GM23338 (cell line): ENCODE data around the gene PHACTR1. TPM values are rescaled to one million over a fixed set of nuclear protein-coding genes. Genes with fewer than 3 reads are reported as not detected.

Experiments
- ATAC-seq: fragments of 200-7000 bp; cut with Tn5 transposase; 3 replicates; pipeline ENCODE4 v1.9.1; 2020
- DNase-seq: peaks from one replicate; pipeline ENCODE4 v3.0.0-alpha.2; 2015; ENCODE audit warnings: low spot score
- H2AFZ ChIP-seq: fragments of 200-600 bp; sonication (generic); 2 replicates; pipeline ENCODE4 v1.8.0; 2016; ENCODE audit warnings: antibody characterized with exemption, mild to moderate bottlenecking, moderate library complexity
- H3F3A ChIP-seq: fragments of 200-600 bp; sonication (generic); replicated peaks from 2 replicates; pipeline ENCODE4 v1.8.0; 2017; ENCODE audit warnings: antibody characterized with exemption, mixed run types, low read depth
- H3K27ac ChIP-seq: fragments of 200-600 bp; sonication (generic); 2 replicates; pipeline ENCODE4 v1.6.1; 2016; ENCODE audit warnings: low read depth
- H3K27me3 ChIP-seq: fragments of 200-600 bp; sonication (generic); 2 replicates; pipeline ENCODE4 v1.8.0; 2016; ENCODE audit warnings: mild to moderate bottlenecking, mixed run types, moderate library complexity; ENCODE audit not compliant: insufficient read depth
- H3K36me3 ChIP-seq: fragments of 200-600 bp; sonication (generic); 2 replicates; pipeline ENCODE4 v1.8.0; 2016; ENCODE audit warnings: mild to moderate bottlenecking; ENCODE audit not compliant: insufficient read depth
- H3K4me1 ChIP-seq: fragments of 200-600 bp; sonication (generic); 2 replicates; pipeline ENCODE4 v1.8.0; 2016; ENCODE audit warnings: mild to moderate bottlenecking, moderate library complexity; ENCODE audit not compliant: insufficient read depth
- H3K4me2 ChIP-seq: fragments of 200-600 bp; sonication (generic); 2 replicates; pipeline ENCODE4 v1.7.1; 2017; ENCODE audit warnings: mixed run types
- H3K4me3 ChIP-seq: fragments of 200-600 bp; sonication (generic); 2 replicates; pipeline ENCODE4 v1.6.1; 2016; ENCODE audit warnings: mixed run types
- H3K79me2 ChIP-seq: fragments of 200-600 bp; sonication (generic); replicated peaks from 2 replicates; pipeline ENCODE4 v1.8.0; 2017; ENCODE audit warnings: mild to moderate bottlenecking; ENCODE audit not compliant: insufficient read depth
- H3K9me2 ChIP-seq: fragments of 200-600 bp; sonication (generic); 2 replicates; pipeline ENCODE4 v1.8.0; 2017; ENCODE audit not compliant: insufficient read depth
- H4K20me1 ChIP-seq: fragments of 200-600 bp; sonication (generic); replicated peaks from 2 replicates; pipeline ENCODE4 v1.8.0; 2017; ENCODE audit warnings: mild to moderate bottlenecking; ENCODE audit not compliant: insufficient read depth
- H3K27ac Mint-ChIP-seq: 2 replicates; pipeline ENCODE4 v1.8.0; 2020; ENCODE audit warnings: inconsistent platforms, mild to moderate bottlenecking, moderate library complexity, mixed read lengths
- H3K27me3 Mint-ChIP-seq: 3 replicates; pipeline ENCODE4 v1.8.0; 2022; ENCODE audit warnings: low read depth, mild to moderate bottlenecking, moderate library complexity, mixed read lengths, inconsistent platforms; ENCODE audit not compliant: insufficient read depth, poor library complexity
- H3K36me3 Mint-ChIP-seq: 3 replicates; pipeline ENCODE4 v1.8.0; 2021; ENCODE audit warnings: low read depth, mild to moderate bottlenecking, inconsistent platforms, moderate library complexity, mixed read lengths
- H3K4me1 Mint-ChIP-seq: 3 replicates; pipeline ENCODE4 v1.8.0; 2020; ENCODE audit warnings: mild to moderate bottlenecking, inconsistent platforms, mixed read lengths
- H3K4me3 Mint-ChIP-seq: 3 replicates; pipeline ENCODE4 v1.8.0; 2021; ENCODE audit warnings: moderate library complexity, mild to moderate bottlenecking, inconsistent platforms, mixed read lengths
- H3K9me3 Mint-ChIP-seq: 3 replicates; pipeline ENCODE4 v1.8.0; 2020; ENCODE audit warnings: moderate library complexity, mild to moderate bottlenecking, inconsistent platforms, mixed read lengths
- CREB1 ChIP-seq: fragments of 250-450 bp; sonication (Bioruptor Pico); IDR thresholded peaks from 2 replicates; pipeline ENCODE4 v1.5.0; 2020; ENCODE audit warnings: low read depth, mild to moderate bottlenecking, moderate library complexity
- ETS1 ChIP-seq: IDR thresholded peaks from 2 replicates; pipeline ENCODE4 v1.6.1; 2016; ENCODE audit warnings: antibody characterized with exemption
- EZH2 ChIP-seq: fragments of 200-600 bp; sonication (generic); IDR thresholded peaks from one replicate; pipeline ENCODE4 v1.8.0; 2017; ENCODE audit warnings: antibody characterized with exemption, mild to moderate bottlenecking, low read depth; ENCODE audit not compliant: unreplicated experiment
- EZH2phosphoT487 ChIP-seq: fragments of 200-600 bp; sonication (generic); IDR thresholded peaks from one replicate; pipeline ENCODE4 v1.8.1; 2018; ENCODE audit warnings: antibody characterized with exemption; ENCODE audit not compliant: unreplicated experiment
- JUNB ChIP-seq: IDR thresholded peaks from one replicate; pipeline ENCODE4 v1.6.1; 2016; ENCODE audit warnings: antibody characterized with exemption; ENCODE audit not compliant: unreplicated experiment
- NANOG ChIP-seq: IDR thresholded peaks from 2 replicates; pipeline ENCODE4 v1.6.1; 2016; ENCODE audit warnings: antibody characterized with exemption, borderline replicate concordance
- POLR2AphosphoS5 ChIP-seq: IDR thresholded peaks from 2 replicates; pipeline ENCODE4 v1.6.1; 2016; ENCODE audit warnings: antibody characterized with exemption, low read depth
- STAT1 ChIP-seq: IDR thresholded peaks from one replicate; pipeline ENCODE4 v1.6.1; 2016; ENCODE audit warnings: antibody characterized with exemption; ENCODE audit not compliant: unreplicated experiment
- ZNF114 ChIP-seq: fragments of 250-450 bp; sonication (Bioruptor Pico); IDR thresholded peaks from 2 replicates; pipeline ENCODE4 v1.5.0; 2020; ENCODE audit warnings: mild to moderate bottlenecking, moderate library complexity
- ZNF331 ChIP-seq: fragments of 250-450 bp; sonication (Bioruptor Pico); IDR thresholded peaks from 2 replicates; pipeline ENCODE4 v1.5.0; 2020; ENCODE audit warnings: low read depth, mild to moderate bottlenecking, moderate library complexity
- ZNF462 ChIP-seq: fragments of 250-450 bp; sonication (Bioruptor Pico); IDR thresholded peaks from 2 replicates; pipeline ENCODE4 v1.5.0; 2020; ENCODE audit warnings: mild to moderate bottlenecking, moderate library complexity
- polyA plus RNA-seq: library from polyadenylated mRNA; unstranded; fragments of >200 nt; fragmentation: Nextera tagmentation; extraction: Ambion mirVana; gene quantifications from 2 replicates; pipeline ENCODE4 v1.2.1, GENCODE V29; 2016
- total RNA-seq: library from RNA; depleted of rRNA; stranded (reverse); fragments of >200 nt; shearing (Covaris generic); gene quantifications from 2 replicates; pipeline ENCODE4 v1.2.3, GENCODE V29; 2014
- TF ChIP-seq, protein P1 (sequence below): IDR thresholded peaks from one replicate; pipeline ENCODE4 v1.6.1; 2018; ENCODE audit warnings: antibody characterized with exemption; ENCODE audit not compliant: unreplicated experiment
- TF ChIP-seq, protein P2 (sequence below), 2 experiments: fragments of 200-600 bp in 1 of 2; sonication (generic) in 1 of 2; conservative IDR thresholded peaks; 2 replicates each; pipeline versions ENCODE4 v1.5.1 to v1.6.1; 2016 to 2017; ENCODE audit warnings: antibody characterized with exemption in 2 of 2, low read depth in 2 of 2, mild to moderate bottlenecking in 2 of 2, moderate library complexity in 1 of 2

Gene PHACTR1
- total and polyA plus RNA-seq, 2 experiments from 2014 or later, result 5.9 to 19.3 TPM

DNA sequence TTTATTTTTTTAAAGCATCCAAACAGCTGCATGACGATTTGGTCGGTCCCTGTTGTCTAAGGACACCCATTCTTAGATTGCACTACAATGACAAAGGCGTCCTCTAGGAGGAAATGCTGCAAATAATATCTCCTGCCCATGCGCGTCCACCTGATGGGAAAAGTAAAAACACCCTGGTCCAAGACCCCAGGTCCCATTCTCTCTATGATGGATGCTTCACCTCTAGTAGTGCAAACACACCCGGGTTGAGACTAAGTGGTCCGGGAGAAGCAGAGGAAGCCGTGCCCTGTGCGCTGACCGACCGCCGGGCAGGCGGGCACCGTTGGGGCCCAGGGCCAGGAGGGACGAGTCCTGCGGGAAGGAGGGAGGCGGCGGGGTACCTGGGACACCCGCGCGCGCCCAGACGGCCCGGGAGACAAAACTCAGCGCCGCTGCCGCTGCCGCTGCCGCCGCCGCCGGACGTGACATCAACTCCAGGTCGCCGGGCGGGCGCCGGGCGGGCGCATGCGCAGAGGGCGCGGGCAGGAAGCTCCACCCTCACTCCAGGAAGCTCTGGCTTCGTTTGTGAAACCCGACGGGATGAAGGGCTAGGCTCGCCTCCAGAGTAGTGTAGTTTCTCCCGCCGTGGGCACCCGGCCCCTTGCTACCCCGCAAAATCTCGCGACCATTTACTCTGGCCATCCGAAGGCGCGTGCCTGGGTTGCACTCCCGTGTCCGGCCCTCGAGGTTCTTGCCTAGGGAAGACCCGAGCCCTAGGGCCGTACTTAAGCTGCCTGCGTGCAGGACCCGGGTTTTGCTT lies 611.7 kb downstream of the PHACTR1 start, which contains the start of gene TBC1D7:
Gene TBC1D7 (minus strand): TSS at position 462 of the 799 bp plus-strand sequence. CDS start 1,639 bp downstream, outside the sequence.
- TF ChIP-seq JUNB, result no peak
- TF ChIP-seq CREB1 (CRISPR knock-in tag), result no peak; the same call in 1 of the 2 replicates
- TF ChIP-seq, protein P1, sequence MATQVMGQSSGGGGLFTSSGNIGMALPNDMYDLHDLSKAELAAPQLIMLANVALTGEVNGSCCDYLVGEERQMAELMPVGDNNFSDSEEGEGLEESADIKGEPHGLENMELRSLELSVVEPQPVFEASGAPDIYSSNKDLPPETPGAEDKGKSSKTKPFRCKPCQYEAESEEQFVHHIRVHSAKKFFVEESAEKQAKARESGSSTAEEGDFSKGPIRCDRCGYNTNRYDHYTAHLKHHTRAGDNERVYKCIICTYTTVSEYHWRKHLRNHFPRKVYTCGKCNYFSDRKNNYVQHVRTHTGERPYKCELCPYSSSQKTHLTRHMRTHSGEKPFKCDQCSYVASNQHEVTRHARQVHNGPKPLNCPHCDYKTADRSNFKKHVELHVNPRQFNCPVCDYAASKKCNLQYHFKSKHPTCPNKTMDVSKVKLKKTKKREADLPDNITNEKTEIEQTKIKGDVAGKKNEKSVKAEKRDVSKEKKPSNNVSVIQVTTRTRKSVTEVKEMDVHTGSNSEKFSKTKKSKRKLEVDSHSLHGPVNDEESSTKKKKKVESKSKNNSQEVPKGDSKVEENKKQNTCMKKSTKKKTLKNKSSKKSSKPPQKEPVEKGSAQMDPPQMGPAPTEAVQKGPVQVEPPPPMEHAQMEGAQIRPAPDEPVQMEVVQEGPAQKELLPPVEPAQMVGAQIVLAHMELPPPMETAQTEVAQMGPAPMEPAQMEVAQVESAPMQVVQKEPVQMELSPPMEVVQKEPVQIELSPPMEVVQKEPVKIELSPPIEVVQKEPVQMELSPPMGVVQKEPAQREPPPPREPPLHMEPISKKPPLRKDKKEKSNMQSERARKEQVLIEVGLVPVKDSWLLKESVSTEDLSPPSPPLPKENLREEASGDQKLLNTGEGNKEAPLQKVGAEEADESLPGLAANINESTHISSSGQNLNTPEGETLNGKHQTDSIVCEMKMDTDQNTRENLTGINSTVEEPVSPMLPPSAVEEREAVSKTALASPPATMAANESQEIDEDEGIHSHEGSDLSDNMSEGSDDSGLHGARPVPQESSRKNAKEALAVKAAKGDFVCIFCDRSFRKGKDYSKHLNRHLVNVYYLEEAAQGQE, result peak; percentile 19
- TF ChIP-seq EZH2phosphoT487, result no peak
- no peak for TF ChIP-seq ETS1
- TF ChIP-seq POLR2AphosphoS5, result peak; percentile 94
- no peak for TF ChIP-seq ZNF114
- no peak for TF ChIP-seq ZNF331 (CRISPR knock-in tag)
- no peak for TF ChIP-seq STAT1
- TF ChIP-seq, protein P2, sequence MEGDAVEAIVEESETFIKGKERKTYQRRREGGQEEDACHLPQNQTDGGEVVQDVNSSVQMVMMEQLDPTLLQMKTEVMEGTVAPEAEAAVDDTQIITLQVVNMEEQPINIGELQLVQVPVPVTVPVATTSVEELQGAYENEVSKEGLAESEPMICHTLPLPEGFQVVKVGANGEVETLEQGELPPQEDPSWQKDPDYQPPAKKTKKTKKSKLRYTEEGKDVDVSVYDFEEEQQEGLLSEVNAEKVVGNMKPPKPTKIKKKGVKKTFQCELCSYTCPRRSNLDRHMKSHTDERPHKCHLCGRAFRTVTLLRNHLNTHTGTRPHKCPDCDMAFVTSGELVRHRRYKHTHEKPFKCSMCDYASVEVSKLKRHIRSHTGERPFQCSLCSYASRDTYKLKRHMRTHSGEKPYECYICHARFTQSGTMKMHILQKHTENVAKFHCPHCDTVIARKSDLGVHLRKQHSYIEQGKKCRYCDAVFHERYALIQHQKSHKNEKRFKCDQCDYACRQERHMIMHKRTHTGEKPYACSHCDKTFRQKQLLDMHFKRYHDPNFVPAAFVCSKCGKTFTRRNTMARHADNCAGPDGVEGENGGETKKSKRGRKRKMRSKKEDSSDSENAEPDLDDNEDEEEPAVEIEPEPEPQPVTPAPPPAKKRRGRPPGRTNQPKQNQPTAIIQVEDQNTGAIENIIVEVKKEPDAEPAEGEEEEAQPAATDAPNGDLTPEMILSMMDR (conservative IDR thresholded peaks at IDR 0.05; ENCODE audit: low read depth in 2 of 2), result 0 out of 4 replicates have a peak, but pooled peaks of 1 of the 2 experiments have one; percentile 9
- TF ChIP-seq ZNF462 (CRISPR knock-in tag), result no peak
- no peak for TF ChIP-seq EZH2
- no peak for TF ChIP-seq NANOG
- peak within 1 kb of the TSS; percentile 96 for H3K27ac Mint-ChIP-seq
- Histone ChIP-seq H3K4me3 (peak within 1 kb of the TSS; percentile 82), H3K36me3 (peaks cover 10% of the 10 kb centered on the region), H3K27ac (peak within 1 kb of the TSS; percentile 87), H3K9me2 (no peaks in the 10 kb centered on the region), H3K27me3 (no peaks in the 10 kb centered on the region), H3F3A (0 out of 2 replicates have a peak, but pooled peaks cover 2% of the 10 kb centered on the region), H3K4me2 (peak within 1 kb of the TSS; percentile 86), H4K20me1 (no peaks in the 10 kb centered on the region), H3K4me1 (0 out of 2 replicates have a peak, but pooled peaks cover 4% of the 10 kb centered on the region), H2AFZ (peak within 1 kb of the TSS; percentile 78; the same call in 1 of the 2 replicates), H3K79me2 (peaks cover 16% of the 10 kb centered on the region)
- DNase-seq (peak; percentile 91), ATAC-seq (peak; percentile 92)
- peak within 1 kb of the TSS; percentile 94 for H3K4me3 Mint-ChIP-seq
- peaks cover 30% of the 10 kb centered on the region; the same call in 2 of the 3 replicates for H3K36me3 Mint-ChIP-seq
- peaks cover 13% of the 10 kb centered on the region for H3K4me1 Mint-ChIP-seq
- H3K9me3 Mint-ChIP-seq, result no peaks in the 10 kb centered on the region
- no peaks in the 10 kb centered on the region for H3K27me3 Mint-ChIP-seq
